SK-N-MC (cell line): ENCODE data around the gene STYX.

Source experiments
- DNase-seq: peaks from one replicate; pipeline ENCODE4 v3.0.0-alpha.2; 2011; ENCODE audit warnings: low read depth, low spot score
- H3K27ac ChIP-seq: fragments of 200-600 bp; sonication (generic); 2 replicates; pipeline ENCODE4 v1.5.1; 2016; ENCODE audit warnings: mixed run types
- H3K36me3 ChIP-seq: fragments of 200-600 bp; sonication (generic); 2 replicates; pipeline ENCODE4 v1.6.1; 2017; ENCODE audit warnings: antibody characterized with exemption, low read length, mixed read lengths; ENCODE audit not compliant: insufficient read depth
- H3K4me3 ChIP-seq: fragments of 200-600 bp; sonication (generic); 2 replicates; pipeline ENCODE4 v1.5.1; 2016
- H3K9ac ChIP-seq: fragments of 200-600 bp; sonication (generic); 2 replicates; pipeline ENCODE4 v1.8.0; 2017; ENCODE audit warnings: mixed run types, mixed read lengths; ENCODE audit not compliant: insufficient read length
- H3K9me3 ChIP-seq: fragments of 200-600 bp; sonication (generic); 2 replicates; pipeline ENCODE4 v1.6.1; 2017; ENCODE audit warnings: low read depth, mild to moderate bottlenecking, antibody characterized with exemption, low read length, moderate library complexity, mixed read lengths
- EZH2 ChIP-seq: fragments of 200-600 bp; sonication (generic); IDR thresholded peaks from one replicate; pipeline ENCODE4 v1.6.1; 2017; ENCODE audit warnings: antibody characterized with exemption
- FOXP2 ChIP-seq: optimal IDR thresholded peaks from 2 replicates; pipeline ENCODE3; 2011; ENCODE audit warnings: mild to moderate bottlenecking, moderate library complexity; ENCODE audit not compliant: insufficient read depth; ENCODE audit errors: extremely low read length, control extremely low read depth
- POLR2AphosphoS5 ChIP-seq: IDR thresholded peaks from 2 replicates; pipeline ENCODE4 v1.6.1; 2012; ENCODE audit warnings: mild to moderate bottlenecking, low read depth, low read length, borderline replicate concordance

STYX gene

DNA sequence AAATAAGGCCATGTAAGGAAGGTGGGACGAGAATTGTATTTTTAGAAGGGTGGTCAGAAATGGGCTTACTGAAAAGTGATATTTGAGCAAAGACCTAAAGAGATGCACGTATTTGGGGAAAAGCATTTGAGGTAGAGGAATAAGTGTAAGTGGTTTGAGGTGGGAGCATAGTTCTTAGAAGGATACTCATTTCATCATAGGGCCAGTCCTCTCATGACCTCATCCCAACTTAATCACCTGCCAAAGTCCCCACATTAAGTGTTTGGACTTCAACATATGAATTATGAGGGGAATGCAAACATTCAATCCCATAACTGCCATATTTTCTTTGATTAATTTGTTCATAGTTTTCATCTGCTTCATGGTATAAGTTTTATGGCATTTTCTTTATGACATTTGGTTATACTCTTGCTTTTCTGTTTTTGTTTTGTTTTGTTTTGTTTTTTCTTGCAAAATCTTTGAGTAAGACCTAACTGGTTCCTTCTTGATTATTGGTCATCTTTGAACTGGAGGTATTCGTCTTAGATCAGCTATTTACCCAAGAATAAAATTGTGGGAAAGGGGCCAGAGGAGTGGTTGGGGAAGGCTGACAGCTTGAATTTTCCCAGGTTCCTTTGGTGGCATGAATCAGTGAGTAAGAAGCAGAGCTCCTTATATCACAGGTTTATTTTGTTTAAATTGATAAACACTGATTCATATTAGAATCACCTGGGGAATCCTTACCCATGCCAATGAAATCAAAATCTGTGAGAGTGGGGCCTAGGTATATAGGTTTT is 37.3 kb downstream of the STYX start:
- DNase-seq: no peak
- peaks cover 23% of the 10 kb centered on the region for H3K36me3 ChIP-seq
- no peak for TF ChIP-seq FOXP2
- TF ChIP-seq POLR2AphosphoS5: no peak
- no peak for TF ChIP-seq EZH2
- no peak overlapping the region for H3K27ac ChIP-seq
- H3K4me3 ChIP-seq: no peak overlapping the region
- H3K9ac ChIP-seq: no peak overlapping the region
- no peaks in the 10 kb centered on the region for H3K9me3 ChIP-seq

DNA sequence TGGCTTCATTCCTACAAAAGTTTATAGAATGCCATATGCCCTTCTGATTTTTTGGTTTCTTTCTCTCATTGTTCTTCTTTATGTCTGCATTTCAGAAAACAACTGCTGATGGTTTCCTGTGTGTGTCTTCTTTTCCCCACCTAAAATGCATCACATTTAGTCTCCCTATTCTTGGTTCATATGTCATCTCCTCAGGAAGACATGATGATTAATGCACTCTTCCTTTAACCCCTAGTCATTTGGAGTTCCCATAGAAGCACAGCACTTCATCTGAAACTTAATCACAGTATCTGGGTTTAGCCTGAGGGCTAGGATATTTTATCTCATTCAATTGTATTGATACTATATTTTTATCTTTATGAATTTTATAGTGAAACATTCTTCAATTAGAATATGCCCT is 39.9 kb downstream of the STYX start:
- Histone ChIP-seq H3K9me3 (no peaks in the 10 kb centered on the region), H3K27ac (no peak overlapping the region), H3K9ac (no peak overlapping the region), H3K4me3 (no peak overlapping the region), H3K36me3 (peaks cover 26% of the 10 kb centered on the region)
- DNase-seq: no peak
- TF ChIP-seq POLR2AphosphoS5 (no peak), EZH2 (no peak), FOXP2 (no peak)

DNA sequence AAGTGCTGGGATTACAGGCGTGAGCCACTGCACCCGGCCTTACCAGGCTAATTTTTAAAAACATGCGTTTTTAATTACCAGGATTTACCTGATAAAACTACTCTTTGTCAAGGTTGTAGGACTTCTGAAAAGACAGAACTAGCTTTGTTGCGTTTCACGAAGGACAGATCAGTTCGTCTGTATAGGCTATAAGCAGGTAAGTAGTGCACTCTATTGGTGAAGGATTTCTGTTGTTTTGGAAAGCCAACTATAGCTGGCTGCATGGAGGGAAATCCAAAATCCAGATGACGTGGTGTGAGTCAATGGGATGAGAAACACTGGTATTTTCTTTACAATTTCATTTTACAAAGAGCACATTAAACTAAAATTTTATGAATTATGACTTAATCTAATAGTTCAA is 46.9 kb downstream of the STYX start:
- TF ChIP-seq FOXP2 (no peak), POLR2AphosphoS5 (no peak), EZH2 (no peak)
- Histone ChIP-seq H3K4me3 (no peak overlapping the region), H3K36me3 (peaks cover 46% of the 10 kb centered on the region), H3K9me3 (no peaks in the 10 kb centered on the region), H3K9ac (no peak overlapping the region), H3K27ac (no peak overlapping the region)
- DNase-seq: no peak

DNA sequence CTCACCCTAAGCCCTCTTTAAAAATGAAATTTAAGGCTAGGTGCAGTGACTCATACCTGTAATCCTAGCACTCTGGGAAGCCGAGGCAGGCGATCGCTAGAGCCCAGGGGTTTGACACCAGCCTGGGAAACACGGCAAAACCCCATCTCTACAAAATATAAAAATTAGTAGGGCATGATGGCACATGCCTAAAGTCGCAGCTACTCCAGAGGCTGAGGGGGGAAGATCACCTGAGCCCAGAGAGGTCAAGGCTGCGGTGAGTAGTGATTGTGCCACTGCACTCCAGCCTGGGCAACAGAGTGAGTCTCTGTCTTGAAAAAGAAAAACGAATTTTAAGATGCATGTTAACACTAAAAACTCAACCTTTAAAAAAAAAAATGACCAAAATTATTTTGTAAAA is 48.7 kb downstream of the STYX start:
- TF ChIP-seq FOXP2 (no peak), EZH2 (no peak), POLR2AphosphoS5 (no peak)
- H3K27ac ChIP-seq: no peak overlapping the region
- H3K9me3 ChIP-seq: no peaks in the 10 kb centered on the region
- no peak for DNase-seq
- H3K4me3 ChIP-seq: no peak overlapping the region
- H3K36me3 ChIP-seq: peaks cover 56% of the 10 kb centered on the region
- H3K9ac ChIP-seq: no peak overlapping the region

DNA sequence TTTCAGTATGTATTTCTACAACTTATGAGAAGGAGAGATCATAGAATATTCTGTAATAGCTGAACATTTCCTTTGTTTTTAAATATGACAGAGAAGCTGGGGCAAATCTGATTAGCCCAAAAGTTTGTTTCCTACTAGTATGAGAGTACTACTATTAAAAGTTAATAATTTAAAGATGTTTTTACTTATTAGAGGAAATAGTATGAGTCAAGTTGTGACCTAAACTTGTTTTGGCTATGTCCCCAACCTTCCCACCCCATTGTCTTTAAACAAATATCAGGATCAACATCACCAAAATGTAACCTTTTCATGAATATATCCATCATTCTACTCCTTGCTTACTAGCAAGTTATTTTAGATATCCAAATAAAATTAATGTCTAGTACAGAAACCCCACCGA is 50.9 kb downstream of the STYX start:
- DNase-seq: no peak
- no peak overlapping the region for H3K4me3 ChIP-seq
- peaks cover 43% of the 10 kb centered on the region for H3K36me3 ChIP-seq
- H3K27ac ChIP-seq: peak overlapping the region; percentile 58; the same call in 1 of the 2 replicates
- no peaks in the 10 kb centered on the region for H3K9me3 ChIP-seq
- no peak overlapping the region for H3K9ac ChIP-seq
- TF ChIP-seq POLR2AphosphoS5 (no peak), EZH2 (no peak)

DNA sequence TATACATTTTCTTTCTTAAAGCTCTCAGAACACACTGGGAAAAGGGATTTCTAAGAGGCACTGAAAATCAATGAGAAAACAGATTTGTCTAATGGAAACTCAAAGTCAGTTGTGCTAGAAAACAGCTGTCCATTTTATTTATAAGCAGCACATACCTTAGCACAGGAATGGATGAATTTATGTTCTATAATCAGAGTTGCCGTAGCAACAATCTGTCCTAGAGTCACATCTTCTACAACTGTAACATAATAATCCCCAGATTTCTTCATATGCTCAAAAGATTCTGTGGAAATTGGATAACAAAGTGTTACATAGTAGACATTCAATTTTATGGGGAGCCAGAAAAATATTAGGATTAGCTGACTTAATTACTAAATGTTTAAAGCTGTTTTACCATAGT is 51.7 kb downstream of the STYX start:
- peaks cover 38% of the 10 kb centered on the region for H3K36me3 ChIP-seq
- H3K4me3 ChIP-seq: no peak overlapping the region
- H3K9me3 ChIP-seq: no peaks in the 10 kb centered on the region
- no peak overlapping the region for H3K27ac ChIP-seq
- no peak for TF ChIP-seq POLR2AphosphoS5
- no peak for TF ChIP-seq FOXP2
- TF ChIP-seq EZH2: no peak
- no peak for DNase-seq
- H3K9ac ChIP-seq: no peak overlapping the region

DNA sequence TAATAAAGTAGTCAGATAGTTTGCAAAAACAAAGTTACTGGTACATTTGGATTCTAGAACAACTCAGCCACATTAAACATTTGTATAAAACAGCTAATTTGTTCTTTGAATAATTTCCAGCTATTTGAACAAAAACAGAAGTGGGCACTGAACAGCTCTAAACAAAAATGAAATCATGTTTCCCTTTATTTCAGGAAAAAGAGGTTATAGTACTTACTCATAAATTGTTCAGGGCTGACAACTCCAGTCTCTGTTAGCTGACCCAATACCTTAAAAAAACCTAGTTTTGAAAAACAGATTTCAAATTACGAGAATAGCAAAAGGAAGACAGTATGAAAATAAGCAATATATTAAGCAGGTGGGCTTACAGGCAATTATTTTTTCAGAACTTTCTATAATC is 53.2 kb downstream of the STYX start:
- Histone ChIP-seq H3K9me3 (no peaks in the 10 kb centered on the region), H3K4me3 (no peak overlapping the region), H3K27ac (no peak overlapping the region), H3K36me3 (peaks cover 28% of the 10 kb centered on the region), H3K9ac (no peak overlapping the region)
- TF ChIP-seq EZH2 (no peak), FOXP2 (no peak), POLR2AphosphoS5 (no peak)
- DNase-seq: no peak

DNA sequence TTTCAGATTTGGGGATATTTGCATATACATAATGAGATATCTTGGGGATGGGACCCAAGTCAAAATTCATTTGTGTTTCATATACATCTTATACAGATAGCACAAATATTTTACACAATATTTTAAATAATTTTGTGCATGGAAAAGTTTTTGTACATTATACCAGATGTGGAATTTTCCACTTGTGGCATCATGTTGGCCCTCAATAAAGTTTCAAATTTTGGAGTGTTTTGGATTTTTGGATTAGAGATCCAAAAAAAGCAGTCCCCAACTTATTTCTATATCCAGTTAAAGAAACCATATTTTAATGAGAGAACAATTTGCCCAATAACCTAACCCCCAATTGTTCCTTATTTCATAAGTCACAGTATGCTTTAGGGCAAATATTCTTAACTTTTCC is 56.9 kb downstream of the STYX start:
- peaks cover 10% of the 10 kb centered on the region; the same call in 1 of the 2 replicates for H3K36me3 ChIP-seq
- H3K9ac ChIP-seq: no peak overlapping the region
- no peak for DNase-seq
- H3K9me3 ChIP-seq: no peaks in the 10 kb centered on the region
- no peak overlapping the region for H3K27ac ChIP-seq
- H3K4me3 ChIP-seq: no peak overlapping the region
- no peak for TF ChIP-seq FOXP2
- TF ChIP-seq EZH2: no peak
- no peak for TF ChIP-seq POLR2AphosphoS5

DNA sequence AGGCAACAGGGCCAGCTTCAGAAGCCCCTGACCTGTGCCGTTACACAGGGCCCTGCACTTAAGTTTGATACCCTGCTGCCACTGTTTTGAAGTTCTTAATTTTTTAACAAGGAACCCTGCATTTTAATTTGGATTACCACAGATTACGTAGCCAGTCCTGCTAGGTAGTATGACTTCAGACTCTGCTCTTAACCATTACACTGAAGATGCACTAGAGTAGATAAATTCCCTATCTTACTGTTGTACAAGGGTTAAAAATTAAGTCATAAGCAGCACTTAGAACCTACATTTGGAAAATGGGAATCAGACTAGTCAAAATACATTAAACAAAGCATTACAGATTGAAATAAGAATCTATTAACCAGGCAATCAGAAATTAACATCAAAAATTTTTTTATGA is 59.2 kb downstream of the STYX start:
- Histone ChIP-seq H3K9ac (peak overlapping the region; percentile 2), H3K27ac (no peak overlapping the region), H3K4me3 (peak overlapping the region; percentile 45), H3K36me3 (no peaks in the 10 kb centered on the region), H3K9me3 (no peaks in the 10 kb centered on the region)
- DNase-seq: no peak
- TF ChIP-seq FOXP2 (no peak), POLR2AphosphoS5 (no peak), EZH2 (no peak)
